GM12878 (cell line): ENCODE measurements around the gene SHF. TPM values are rescaled to one million over a fixed set of nuclear protein-coding genes. Genes with fewer than 3 reads are reported as not detected.

Source experiments
- CHD2 ChIP-seq: IDR thresholded peaks from 2 replicates; pipeline ENCODE4 v1.6.1; 2011; ENCODE audit warnings: low read depth, low read length, improper control_type of control experiment, borderline replicate concordance
- IKZF1 ChIP-seq: fragments of 450-650 bp; conservative IDR thresholded peaks from 2 replicates; pipeline ENCODE4 v1.6.1; 2017; ENCODE audit warnings: antibody characterized with exemption, mild to moderate bottlenecking
- RELA ChIP-seq: fragments of 450-650 bp; IDR thresholded peaks from 2 replicates; pipeline ENCODE4 v1.8.0; 2014; ENCODE audit warnings: borderline replicate concordance; ENCODE audit not compliant: partially characterized antibody
- polyA plus RNA-seq, 11 experiments: library from polyadenylated mRNA; depleted of rRNA in 4 of 11; unstranded in 6 of 11; stranded (reverse) in 5 of 11; fragments of >200 nt; fragmentation: Nextera tagmentation in 4 of 11; fragmentation: Illumina TruSeq in 1 of 11; extraction: Ambion mirVana in 4 of 11; extraction: Trizol in 1 of 11; gene quantifications; 1 replicate in 1 of 11; 2 replicates in 10 of 11; pipeline versions ENCODE4 v1.2.1 to v1.2.3, GENCODE V29; 2011 to 2016; ENCODE audit warnings: inconsistent platforms in 2 of 11, missing spikeins in 2 of 11, low read depth in 1 of 11
- total RNA-seq, 4 experiments: library from RNA; depleted of rRNA in 3 of 4; stranded (reverse); fragments of >200 nt in 3 of 4; fragmentation: Illumina TruSeq in 1 of 4; extraction: Trizol in 1 of 4; gene quantifications; 2 replicates each; pipeline versions ENCODE4 v1.2.1 to v1.2.3, GENCODE V29; 2013 to 2021
- TF ChIP-seq, protein P1 (sequence below), 3 experiments: IDR thresholded peaks in 2 of 3; conservative IDR thresholded peaks in 1 of 3; 2 replicates each; pipeline ENCODE4 v1.5.1; 2011; ENCODE audit warnings: low read depth in 3 of 3, low read length in 3 of 3, mild to moderate bottlenecking in 3 of 3, control low read depth in 2 of 3, moderate library complexity in 2 of 3, inconsistent platforms in 1 of 3, mixed read lengths in 1 of 3; ENCODE audit not compliant: control insufficient read depth in 2 of 3, insufficient read depth in 1 of 3; ENCODE audit errors: extremely low read depth in 1 of 3
- TF ChIP-seq, protein P2 (sequence below): fragments of 450-650 bp; IDR thresholded peaks from 2 replicates; pipeline ENCODE4 v1.6.1; 2017; ENCODE audit warnings: mild to moderate bottlenecking, moderate library complexity

The SHF gene
- total and polyA plus RNA-seq, 10 of the 15 experiments (the other 5 are each of a cell fraction or from before 2014, with no cell fraction given): 0.04 to 5.7 (median 1.0) TPM; not detected in 1

DNA sequence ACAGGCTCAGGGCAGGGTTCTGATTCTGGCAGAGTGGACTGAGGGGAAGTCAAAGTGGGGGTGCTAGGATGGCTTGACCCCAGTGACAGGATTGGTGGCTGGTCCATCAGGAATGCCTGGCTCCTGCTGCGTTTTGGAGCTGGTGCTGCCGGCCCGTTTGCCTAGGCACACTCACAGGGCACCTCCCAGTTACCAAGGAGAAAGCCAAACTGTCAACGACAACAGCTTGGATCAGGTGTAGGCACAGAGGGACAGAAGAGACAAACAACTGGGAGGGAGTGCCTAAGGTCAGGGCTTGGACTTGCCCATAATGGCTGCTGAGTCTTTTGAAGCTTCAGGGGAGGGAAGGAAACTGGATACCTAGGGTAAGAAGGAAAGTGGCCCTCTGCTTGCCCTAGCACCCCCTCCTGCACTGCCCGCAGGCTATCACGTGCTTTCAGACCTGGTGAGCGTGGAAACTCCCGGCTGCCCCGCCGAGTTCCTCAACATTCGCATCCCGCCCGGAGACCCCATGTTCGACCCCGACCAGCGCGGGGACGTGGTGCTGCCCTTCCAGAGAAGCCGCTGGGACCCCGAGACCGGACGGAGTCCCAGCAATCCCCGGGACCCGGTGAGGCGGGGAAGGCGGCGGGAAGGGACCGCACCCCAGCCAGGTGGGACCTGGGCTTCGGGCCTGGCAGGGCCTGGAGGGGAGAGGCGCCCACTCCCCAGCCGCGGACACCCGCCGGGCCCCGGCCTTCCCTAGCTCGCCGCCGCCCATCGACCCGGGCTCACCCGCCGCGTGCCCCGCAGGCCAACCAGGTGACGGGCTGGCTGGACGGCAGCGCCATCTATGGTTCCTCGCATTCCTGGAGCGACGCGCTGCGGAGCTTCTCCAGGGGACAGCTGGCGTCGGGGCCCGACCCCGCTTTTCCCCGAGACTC is 52.8 kb downstream of the SHF start (continued):
- TF ChIP-seq, protein P1, sequence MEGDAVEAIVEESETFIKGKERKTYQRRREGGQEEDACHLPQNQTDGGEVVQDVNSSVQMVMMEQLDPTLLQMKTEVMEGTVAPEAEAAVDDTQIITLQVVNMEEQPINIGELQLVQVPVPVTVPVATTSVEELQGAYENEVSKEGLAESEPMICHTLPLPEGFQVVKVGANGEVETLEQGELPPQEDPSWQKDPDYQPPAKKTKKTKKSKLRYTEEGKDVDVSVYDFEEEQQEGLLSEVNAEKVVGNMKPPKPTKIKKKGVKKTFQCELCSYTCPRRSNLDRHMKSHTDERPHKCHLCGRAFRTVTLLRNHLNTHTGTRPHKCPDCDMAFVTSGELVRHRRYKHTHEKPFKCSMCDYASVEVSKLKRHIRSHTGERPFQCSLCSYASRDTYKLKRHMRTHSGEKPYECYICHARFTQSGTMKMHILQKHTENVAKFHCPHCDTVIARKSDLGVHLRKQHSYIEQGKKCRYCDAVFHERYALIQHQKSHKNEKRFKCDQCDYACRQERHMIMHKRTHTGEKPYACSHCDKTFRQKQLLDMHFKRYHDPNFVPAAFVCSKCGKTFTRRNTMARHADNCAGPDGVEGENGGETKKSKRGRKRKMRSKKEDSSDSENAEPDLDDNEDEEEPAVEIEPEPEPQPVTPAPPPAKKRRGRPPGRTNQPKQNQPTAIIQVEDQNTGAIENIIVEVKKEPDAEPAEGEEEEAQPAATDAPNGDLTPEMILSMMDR (IDR thresholded peaks at IDR 0.05 in 2 of 3, conservative IDR thresholded peaks at IDR 0.05 in 1 of 3; ENCODE audit: control insufficient read depth in 2 of 3, extremely low read depth in 1 of 3, insufficient read depth in 1 of 3, low read depth in 3 of 3, low read length in 3 of 3): peak in 1 of 3 experiments; percentile 21; a peak in 2 of 6 replicates
- TF ChIP-seq RELA (no peak), CHD2 (no peak), IKZF1 (peak; percentile 56)
- TF ChIP-seq, protein P2, sequence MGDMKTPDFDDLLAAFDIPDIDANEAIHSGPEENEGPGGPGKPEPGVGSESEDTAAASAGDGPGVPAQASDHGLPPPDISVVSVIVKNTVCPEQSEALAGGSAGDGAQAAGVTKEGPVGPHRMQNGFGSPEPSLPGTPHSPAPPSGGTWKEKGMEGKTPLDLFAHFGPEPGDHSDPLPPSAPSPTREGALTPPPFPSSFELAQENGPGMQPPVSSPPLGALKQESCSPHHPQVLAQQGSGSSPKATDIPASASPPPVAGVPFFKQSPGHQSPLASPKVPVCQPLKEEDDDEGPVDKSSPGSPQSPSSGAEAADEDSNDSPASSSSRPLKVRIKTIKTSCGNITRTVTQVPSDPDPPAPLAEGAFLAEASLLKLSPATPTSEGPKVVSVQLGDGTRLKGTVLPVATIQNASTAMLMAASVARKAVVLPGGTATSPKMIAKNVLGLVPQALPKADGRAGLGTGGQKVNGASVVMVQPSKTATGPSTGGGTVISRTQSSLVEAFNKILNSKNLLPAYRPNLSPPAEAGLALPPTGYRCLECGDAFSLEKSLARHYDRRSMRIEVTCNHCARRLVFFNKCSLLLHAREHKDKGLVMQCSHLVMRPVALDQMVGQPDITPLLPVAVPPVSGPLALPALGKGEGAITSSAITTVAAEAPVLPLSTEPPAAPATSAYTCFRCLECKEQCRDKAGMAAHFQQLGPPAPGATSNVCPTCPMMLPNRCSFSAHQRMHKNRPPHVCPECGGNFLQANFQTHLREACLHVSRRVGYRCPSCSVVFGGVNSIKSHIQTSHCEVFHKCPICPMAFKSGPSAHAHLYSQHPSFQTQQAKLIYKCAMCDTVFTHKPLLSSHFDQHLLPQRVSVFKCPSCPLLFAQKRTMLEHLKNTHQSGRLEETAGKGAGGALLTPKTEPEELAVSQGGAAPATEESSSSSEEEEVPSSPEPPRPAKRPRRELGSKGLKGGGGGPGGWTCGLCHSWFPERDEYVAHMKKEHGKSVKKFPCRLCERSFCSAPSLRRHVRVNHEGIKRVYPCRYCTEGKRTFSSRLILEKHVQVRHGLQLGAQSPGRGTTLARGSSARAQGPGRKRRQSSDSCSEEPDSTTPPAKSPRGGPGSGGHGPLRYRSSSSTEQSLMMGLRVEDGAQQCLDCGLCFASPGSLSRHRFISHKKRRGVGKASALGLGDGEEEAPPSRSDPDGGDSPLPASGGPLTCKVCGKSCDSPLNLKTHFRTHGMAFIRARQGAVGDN: peak; percentile 75
